Heart left ventricle (tissue), 13 donors: ENCODE measurements around the gene HOXB4.

Experiments
- CTCF ChIP-seq, 12 donors: fragments of 200-600 bp; sonication (generic) in 4 of 12; IDR thresholded peaks; one replicate each; pipeline versions ENCODE4 v1.5.0 to v1.8.0; 2018 to 2022; ENCODE audit warnings: antibody characterized with exemption in 12 of 12, mild to moderate bottlenecking in 5 of 12
- POLR2A ChIP-seq, 2 donors: fragments of 450-650 bp; IDR thresholded peaks; one replicate each; pipeline ENCODE4 v1.6.1; 2017; ENCODE audit warnings: antibody characterized with exemption in 2 of 2, mild to moderate bottlenecking in 2 of 2, moderate library complexity in 2 of 2
- donor health status: ischemic (EF 13 %, LVEDD 7.1; RV severe dilation, severe dysfunction).
- donor health status: DM: no; HTN: yes; CAD: no.
- donor health status: DM: no; HTN: no; CAD: no.
- donor health status: ischemic (EF 25% LVEDD 6.9; RV normal size, moderate dysfunction).
- donor health status: ischemic (EF 25% LVEDD 5.7; RV mildly dilated, moderate dysfunction).
- donor health status: ischemic (EF 35%, LVEDD 5.7; RV mildly dilated, moderate dysfunction).
- donor health status: nonischemic (EF 11% LVEDD 7.7; RV severe dilation, severe dysfunction).
- donor health status: DM: yes; HTN: yes; CAD: no.
- donor health status: PGD.
- donor health status: ischemic (EF 29% LVEDD 5.4; RV normal size, mild dysfunction).
- donor health status: nonischemic (EF 23%, LVEDD 6.1; RV moderate dilation, normal function).

DNA sequence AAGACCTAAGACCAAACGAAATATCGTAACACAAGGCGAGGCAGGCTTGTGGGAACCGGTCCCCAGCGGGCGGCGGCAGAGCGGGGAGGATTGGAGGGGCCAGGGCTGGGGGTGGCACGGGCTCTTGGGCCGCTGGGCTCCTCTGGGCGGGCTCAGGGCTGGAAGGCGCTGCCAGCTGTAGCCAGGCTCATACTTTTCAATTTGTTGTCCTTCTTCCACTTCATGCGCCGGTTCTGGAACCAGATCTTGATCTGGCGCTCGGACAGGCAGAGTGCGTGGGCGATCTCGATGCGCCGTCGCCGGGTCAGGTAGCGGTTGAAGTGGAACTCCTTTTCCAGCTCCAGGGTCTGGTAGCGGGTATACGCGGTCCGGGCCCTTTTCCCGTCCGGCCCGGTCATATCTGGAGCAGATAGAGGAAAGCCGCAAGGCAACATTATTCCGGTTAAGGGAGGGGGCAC, 13.9 kb upstream of the HOXB4 start:
- TF ChIP-seq CTCF (IDR thresholded peaks at IDR 0.05), result no peak
- no peak for TF ChIP-seq POLR2A (IDR thresholded peaks at IDR 0.05)
